OCI-LY3 (cell line): ENCODE measurements around the gene PRSS56.

Experiments used
- CTCF ChIP-seq: fragments of 200-600, 300-600 bp; sonication (generic); IDR thresholded peaks from 2 replicates; pipeline ENCODE4 v1.5.1; 2014; ENCODE audit warnings: antibody characterized with exemption, low read length, low read depth
- EZH2phosphoT487 ChIP-seq: fragments of 200-600 bp; shearing (Covaris generic); IDR thresholded peaks from 2 replicates; pipeline ENCODE4 v1.6.1; 2018; ENCODE audit warnings: antibody characterized with exemption, mixed run types, low read depth

- TF ChIP-seq CTCF: no peak
- no peak for TF ChIP-seq EZH2phosphoT487
These were observed 27.8 kb upstream of the PRSS56 start for GRCh38 chr2:232492236-232492848.
